Sigmoid colon (tissue), 7 donors: Measurements from ENCODE around the gene CLMN. TPM values are rescaled to one million over a fixed set of nuclear protein-coding genes. Genes with fewer than 3 reads are reported as not detected.

Experiments used
- DNase-seq: peaks from one replicate; pipeline ENCODE4 v3.0.0-alpha.2; 2019
- H3K27ac ChIP-seq, 4 donors: fragments of 200-600 bp; sonication (generic); one replicate each; pipeline ENCODE4 v1.5.1; 2016 to 2019; ENCODE audit warnings: mild to moderate bottlenecking in 1 of 4
- H3K27me3 ChIP-seq, 3 donors: fragments of 200-600 bp; sonication (generic); one replicate each; pipeline ENCODE4 v1.5.1; 2019; ENCODE audit warnings: mild to moderate bottlenecking in 1 of 3
- H3K36me3 ChIP-seq, 4 donors: fragments of 200-600 bp; sonication (generic); one replicate each; pipeline ENCODE4 v1.5.1; 2016 to 2019
- H3K4me1 ChIP-seq, 4 donors: fragments of 200-600 bp; sonication (generic); one replicate each; pipeline ENCODE4 v1.5.1; 2017 to 2019
- H3K4me3 ChIP-seq, 4 donors: fragments of 200-600 bp; sonication (generic); one replicate each; pipeline ENCODE4 v1.5.1; 2017 to 2019; ENCODE audit warnings: mild to moderate bottlenecking in 2 of 4, moderate library complexity in 1 of 4
- H3K9me3 ChIP-seq, 4 donors: fragments of 200-600 bp in 3 of 4; sonication (generic) in 3 of 4; one replicate each; pipeline versions ENCODE4 v1.5.1 to v1.6.1; 2013 to 2019
- CTCF ChIP-seq, 4 experiments: fragments of 450-650 bp in 3 of 4; fragments of 200-600 bp in 1 of 4; IDR thresholded peaks; one replicate each; pipeline ENCODE4 v1.5.1; 2016 to 2019; ENCODE audit warnings: antibody characterized with exemption in 4 of 4, mild to moderate bottlenecking in 3 of 4, moderate library complexity in 2 of 4
- EP300 ChIP-seq, 4 donors: sonication (generic); formaldehyde crosslinking; IDR thresholded peaks; one replicate each; pipeline ENCODE4 v1.6.1; 2017; ENCODE audit warnings: antibody characterized with exemption in 4 of 4
- POLR2A ChIP-seq, 2 donors: fragments of 450-650 bp; IDR thresholded peaks; one replicate each; pipeline ENCODE4 v1.6.1; 2016; ENCODE audit warnings: antibody characterized with exemption in 2 of 2, mild to moderate bottlenecking in 2 of 2, moderate library complexity in 2 of 2
- POLR2AphosphoS5 ChIP-seq, 4 donors: sonication (generic); formaldehyde crosslinking; IDR thresholded peaks; one replicate each; pipeline ENCODE4 v1.6.1; 2017; ENCODE audit warnings: antibody characterized with exemption in 4 of 4
- WGBS, 2 donors: extraction: QIAGEN DNeasy Blood & Tissue Kit; methylation state at CpG; one replicate each; pipeline ENCODE4 v1.1.7; 2013; 5-methylcytosine and 5-hydroxymethylcytosine counted together
- intact Hi-C: fragments of 100-400 bp; cut with DNase I; formaldehyde crosslinking; loops from one replicate; pipeline ENCODE4 v1.15.1; 2023
- polyA plus RNA-seq, 3 donors: library from polyadenylated mRNA; stranded (reverse); fragments of 200-250 nt; gene quantifications; one replicate each; pipeline ENCODE4 v1.2.3, GENCODE V29; 2013
- total RNA-seq, 4 donors: library from RNA; depleted of rRNA; stranded (reverse); fragments of >200 nt; gene quantifications; one replicate each; pipeline ENCODE4 v1.1.0, GENCODE V29; 2016
- donor health status: healthy with polysubstance abuse.
- donor health status: Bipolar disorder and iron deficiency.
- donor health status: healthy.

CLMN gene
- total and polyA plus RNA-seq, 7 donors: 3.5 to 40.2 (median 9.1) TPM

DNA sequence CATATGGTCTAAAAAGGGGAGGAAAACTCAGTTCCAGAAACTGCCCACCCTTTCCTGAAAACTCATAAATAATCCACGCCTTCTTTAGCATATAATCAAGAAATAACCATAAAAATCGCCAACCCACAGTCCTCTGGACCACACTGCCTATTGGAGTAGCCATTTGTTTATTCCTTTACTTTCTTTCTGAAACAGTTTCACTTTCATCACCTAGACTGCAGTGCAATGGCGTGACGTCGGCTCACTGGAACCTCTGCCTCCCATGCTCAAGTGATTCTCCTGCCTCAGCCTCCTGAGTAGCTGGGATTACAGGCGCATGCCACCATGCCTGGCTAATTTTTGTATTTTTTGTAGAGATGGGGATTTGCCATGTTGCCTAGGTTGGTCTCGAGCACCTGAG is 44.2 kb downstream of the CLMN start:
- Histone ChIP-seq H3K4me1 (peaks cover 0 to 11% (median 0%) of the 10 kb centered on the region in 4 donors), H3K4me3 (no peak overlapping the region), H3K9me3 (no peaks in the 10 kb centered on the region), H3K27ac (no peak overlapping the region), H3K27me3 (no peaks in the 10 kb centered on the region), H3K36me3 (no peaks in the 10 kb centered on the region)
- 80% methylated on average over 7 of the region's 7 CpGs for WGBS, 2 donors
- no peak for TF ChIP-seq EP300 (IDR thresholded peaks at IDR 0.05)
- TF ChIP-seq POLR2A (IDR thresholded peaks at IDR 0.05): no peak
- TF ChIP-seq CTCF (IDR thresholded peaks at IDR 0.05): no peak
- TF ChIP-seq POLR2AphosphoS5 (IDR thresholded peaks at IDR 0.05): no peak
- no peak for DNase-seq
- intact Hi-C loops: no loop called here

- H3K9me3 ChIP-seq: no peaks in the 10 kb centered on the region
- TF ChIP-seq CTCF (IDR thresholded peaks at IDR 0.05) (no peak), POLR2AphosphoS5 (IDR thresholded peaks at IDR 0.05) (no peak), EP300 (IDR thresholded peaks at IDR 0.05) (no peak), POLR2A (IDR thresholded peaks at IDR 0.05) (no peak)
- H3K27ac ChIP-seq: no peak overlapping the region
- 90 to 95% methylated on average over 6 of the region's 6 CpGs for WGBS, 2 donors
- H3K36me3 ChIP-seq: no peaks in the 10 kb centered on the region
- peaks cover 0 to 11% (median 0%) of the 10 kb centered on the region in 4 donors for H3K4me1 ChIP-seq
- intact Hi-C loops: no loop called here
- H3K4me3 ChIP-seq: no peak overlapping the region
- H3K27me3 ChIP-seq: no peaks in the 10 kb centered on the region
- DNase-seq: no peak
These were observed 44.8 kb downstream of the CLMN start for GRCh38 chr14:95274874-95275273.

DNA sequence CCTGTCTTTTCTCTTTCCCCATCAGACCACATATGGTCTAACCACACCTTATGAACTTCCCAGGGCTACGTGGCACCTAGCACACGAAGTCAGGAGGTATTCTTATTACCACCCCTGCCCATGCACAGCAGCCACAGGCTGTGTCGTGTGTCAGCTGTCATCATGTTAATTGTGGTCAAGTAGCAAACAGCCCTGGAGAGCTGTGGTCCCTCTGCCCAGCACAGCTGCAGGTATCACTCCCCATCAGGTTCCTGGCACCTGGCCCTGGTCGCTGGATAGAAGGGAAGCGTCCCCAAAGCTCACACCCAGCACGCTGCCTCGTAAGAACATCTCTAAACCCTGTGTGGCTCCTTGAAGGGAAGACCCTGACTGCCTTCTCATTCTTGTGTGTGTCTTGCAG is 45.4 kb downstream of the CLMN start:
- WGBS, 2 donors: 38 to 76% methylated on average over 7 of the region's 7 CpGs
- DNase-seq: no peak
- no peaks in the 10 kb centered on the region for H3K9me3 ChIP-seq
- H3K4me3 ChIP-seq: no peak overlapping the region
- intact Hi-C loops: no loop called here
- no peaks in the 10 kb centered on the region for H3K36me3 ChIP-seq
- no peak overlapping the region for H3K27ac ChIP-seq
- H3K4me1 ChIP-seq: peaks cover 0 to 11% (median 0%) of the 10 kb centered on the region in 4 donors
- no peaks in the 10 kb centered on the region for H3K27me3 ChIP-seq
- TF ChIP-seq POLR2A (IDR thresholded peaks at IDR 0.05) (no peak), POLR2AphosphoS5 (IDR thresholded peaks at IDR 0.05) (no peak), CTCF (IDR thresholded peaks at IDR 0.05) (no peak), EP300 (IDR thresholded peaks at IDR 0.05) (no peak)

- TF ChIP-seq POLR2A (IDR thresholded peaks at IDR 0.05): no peak
- no peak for TF ChIP-seq CTCF (IDR thresholded peaks at IDR 0.05)
- no peak for TF ChIP-seq POLR2AphosphoS5 (IDR thresholded peaks at IDR 0.05)
- no peak for TF ChIP-seq EP300 (IDR thresholded peaks at IDR 0.05)
- WGBS, 2 donors: 23 to 67% methylated on average over 17 of the region's 17 CpGs
- Histone ChIP-seq H3K4me1 (peaks cover 0 to 11% (median 0%) of the 10 kb centered on the region in 4 donors), H3K9me3 (no peaks in the 10 kb centered on the region), H3K36me3 (no peaks in the 10 kb centered on the region), H3K27ac (no peak overlapping the region), H3K4me3 (no peak overlapping the region), H3K27me3 (no peaks in the 10 kb centered on the region)
- intact Hi-C loops: no loop called here
- DNase-seq: no peak
These were observed 46.4 kb downstream of the CLMN start for GRCh38 chr14:95273001-95273978.
